Measurements from ENCODE around the gene MDC1.

The MDC1 gene

DNA sequence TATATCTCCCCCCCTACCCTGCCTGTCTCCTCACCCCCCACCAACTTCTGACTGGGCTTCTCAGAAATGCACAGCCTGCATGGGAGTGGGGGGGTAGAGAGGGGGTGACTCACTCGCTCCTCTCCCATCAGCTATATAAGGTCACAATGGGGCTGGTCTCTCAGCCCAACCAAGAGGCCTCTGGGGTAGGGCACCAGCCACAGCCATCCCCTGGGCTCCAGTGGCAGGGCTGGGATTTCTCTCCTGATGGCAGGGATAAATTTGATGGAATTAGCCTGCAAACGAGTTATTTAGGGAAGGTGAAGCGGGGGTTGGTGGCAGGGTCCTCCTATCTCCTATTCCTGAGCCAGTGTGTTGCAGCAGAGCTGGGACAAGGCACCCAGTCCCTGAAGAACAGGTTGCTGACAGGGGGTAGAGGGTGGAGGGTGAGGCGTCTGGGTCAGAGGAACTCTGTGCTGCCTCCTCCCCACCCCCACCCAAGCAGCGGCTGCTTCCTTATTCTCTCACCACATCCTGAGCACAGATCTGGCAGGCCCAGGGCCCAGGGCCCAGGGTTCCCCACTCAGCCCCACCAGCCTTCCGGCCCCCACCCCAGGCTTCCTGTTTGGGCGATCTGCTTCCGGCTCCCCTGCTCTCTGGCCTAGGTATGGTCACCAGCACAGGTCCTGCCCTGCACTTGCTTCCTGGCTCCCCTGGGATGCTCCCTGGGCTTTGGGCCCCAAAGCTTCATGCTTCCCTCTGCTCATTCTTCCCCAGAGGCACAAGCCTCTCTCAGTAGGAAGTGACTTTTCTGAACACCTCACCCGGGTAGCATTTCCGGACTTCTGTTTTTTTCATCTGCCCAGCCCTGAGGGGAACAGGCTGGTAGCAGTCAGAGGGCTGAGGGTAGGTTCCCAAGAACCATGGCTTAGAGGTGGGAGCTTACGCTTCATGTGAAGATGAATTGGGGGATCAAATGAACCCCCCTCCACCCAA, 34.7 kb downstream of the MDC1 start (continued):
- TF ChIP-seq ZNF645 (tag by site-specific recombination; IDR thresholded peaks at IDR 0.05) (no peak), ZNF394 (tag by site-specific recombination; IDR thresholded peaks at IDR 0.05; ENCODE audit: borderline replicate concordance) (0 out of 2 replicates have a peak, but pooled peaks have one; percentile 6), ZNF362 (tag by site-specific recombination; IDR thresholded peaks at IDR 0.05) (peak; percentile 51; the same call in 1 of the 2 replicates), KLF17 (tag by site-specific recombination; IDR thresholded peaks at IDR 0.05) (0 out of 2 replicates have a peak, but pooled peaks have one; percentile 38), ZBTB20 (tag by site-specific recombination; IDR thresholded peaks at IDR 0.05) (peak; percentile 93), GLIS2 (tag by site-specific recombination; IDR thresholded peaks at IDR 0.05) (peak; percentile 72), SCRT2 (tag by site-specific recombination; IDR thresholded peaks at IDR 0.05) (peak; percentile 38; the same call in 1 of the 2 replicates), ZXDB (tag by site-specific recombination; IDR thresholded peaks at IDR 0.05) (0 out of 2 replicates have a peak, but pooled peaks have one; percentile 33), BCL11B (tag by site-specific recombination; IDR thresholded peaks at IDR 0.05; ENCODE audit: low read depth) (no peak), SP2 (tag by site-specific recombination; IDR thresholded peaks at IDR 0.05) (peak; percentile 33), ZNF561 (tag by site-specific recombination; IDR thresholded peaks at IDR 0.05; ENCODE audit: borderline replicate concordance) (no peak), ZNF629 (tag by site-specific recombination; IDR thresholded peaks at IDR 0.05) (peak; percentile 6; the same call in 1 of the 2 replicates), ZNF404 (tag by site-specific recombination; IDR thresholded peaks at IDR 0.05) (no peak), ZIC2 (tag by site-specific recombination; IDR thresholded peaks at IDR 0.05) (peak; percentile 80), HIC1 (tag by site-specific recombination; IDR thresholded peaks at IDR 0.05) (0 out of 2 replicates have a peak, but pooled peaks have one; percentile 37), ZNF280C (tag by site-specific recombination; IDR thresholded peaks at IDR 0.05) (no peak), ZNF518A (tag by site-specific recombination; conservative IDR thresholded peaks at IDR 0.05; ENCODE audit: low read depth) (0 out of 2 replicates have a peak, but pooled peaks have one; percentile 57), ZEB2 (tag by site-specific recombination; IDR thresholded peaks at IDR 0.05) (0 out of 2 replicates have a peak, but pooled peaks have one; percentile 27)
- TF ChIP-seq, protein P1, sequence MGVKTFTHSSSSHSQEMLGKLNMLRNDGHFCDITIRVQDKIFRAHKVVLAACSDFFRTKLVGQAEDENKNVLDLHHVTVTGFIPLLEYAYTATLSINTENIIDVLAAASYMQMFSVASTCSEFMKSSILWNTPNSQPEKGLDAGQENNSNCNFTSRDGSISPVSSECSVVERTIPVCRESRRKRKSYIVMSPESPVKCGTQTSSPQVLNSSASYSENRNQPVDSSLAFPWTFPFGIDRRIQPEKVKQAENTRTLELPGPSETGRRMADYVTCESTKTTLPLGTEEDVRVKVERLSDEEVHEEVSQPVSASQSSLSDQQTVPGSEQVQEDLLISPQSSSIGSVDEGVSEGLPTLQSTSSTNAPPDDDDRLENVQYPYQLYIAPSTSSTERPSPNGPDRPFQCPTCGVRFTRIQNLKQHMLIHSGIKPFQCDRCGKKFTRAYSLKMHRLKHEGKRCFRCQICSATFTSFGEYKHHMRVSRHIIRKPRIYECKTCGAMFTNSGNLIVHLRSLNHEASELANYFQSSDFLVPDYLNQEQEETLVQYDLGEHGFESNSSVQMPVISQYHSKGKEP (tag by site-specific recombination; IDR thresholded peaks at IDR 0.05): peak; percentile 53; the same call in 1 of the 2 replicates
- TF ChIP-seq, protein P2, sequence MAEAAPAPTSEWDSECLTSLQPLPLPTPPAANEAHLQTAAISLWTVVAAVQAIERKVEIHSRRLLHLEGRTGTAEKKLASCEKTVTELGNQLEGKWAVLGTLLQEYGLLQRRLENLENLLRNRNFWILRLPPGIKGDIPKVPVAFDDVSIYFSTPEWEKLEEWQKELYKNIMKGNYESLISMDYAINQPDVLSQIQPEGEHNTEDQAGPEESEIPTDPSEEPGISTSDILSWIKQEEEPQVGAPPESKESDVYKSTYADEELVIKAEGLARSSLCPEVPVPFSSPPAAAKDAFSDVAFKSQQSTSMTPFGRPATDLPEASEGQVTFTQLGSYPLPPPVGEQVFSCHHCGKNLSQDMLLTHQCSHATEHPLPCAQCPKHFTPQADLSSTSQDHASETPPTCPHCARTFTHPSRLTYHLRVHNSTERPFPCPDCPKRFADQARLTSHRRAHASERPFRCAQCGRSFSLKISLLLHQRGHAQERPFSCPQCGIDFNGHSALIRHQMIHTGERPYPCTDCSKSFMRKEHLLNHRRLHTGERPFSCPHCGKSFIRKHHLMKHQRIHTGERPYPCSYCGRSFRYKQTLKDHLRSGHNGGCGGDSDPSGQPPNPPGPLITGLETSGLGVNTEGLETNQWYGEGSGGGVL (tag by site-specific recombination; IDR thresholded peaks at IDR 0.05): peak; percentile 94
